AG04450 (cell line): ENCODE data around the gene BASP1. TPM values are rescaled to one million over a fixed set of nuclear protein-coding genes. Genes with fewer than 3 reads are reported as not detected.
A peak's percentile ranks its signal among the peaks of the same experiment; 100 is the strongest.

Experiments
- CTCF ChIA-PET: fragments of 300-600, 350-600 bp; formaldehyde crosslinking; extraction: SDS; loops from one replicate; lab custom pipeline; 2022; ENCODE audit warnings: antibody characterized with exemption, inconsistent platforms; lab: Charles Lee
- POLR2A ChIA-PET: fragments of 350-600 bp; formaldehyde crosslinking; extraction: SDS; loops from one replicate; lab custom pipeline; 2021; ENCODE audit warnings: antibody characterized with exemption, inconsistent platforms; lab: Yijun Ruan, JAX
- DNase-seq: peaks from one replicate; pipeline ENCODE4 v3.0.0-alpha.2; 2011; ENCODE audit warnings: low read depth, low spot score
- H3K27ac ChIP-seq: one replicate; pipeline ENCODE4 v1.5.1; 2012; ENCODE audit warnings: low read depth, low read length, control low read depth
- H3K27me3 ChIP-seq: one replicate; pipeline ENCODE4 v1.6.0; 2012; ENCODE audit warnings: low read length; ENCODE audit not compliant: control insufficient read depth, insufficient read depth
- H3K4me3 ChIP-seq: 2 replicates; pipeline ENCODE4 v1.5.1; 2011; ENCODE audit warnings: mild to moderate bottlenecking, low read depth, low read length, control low read depth
- H3K9me3 ChIP-seq: 2 replicates; pipeline ENCODE4 v1.5.1; 2012; ENCODE audit warnings: low read length; ENCODE audit not compliant: control insufficient read depth, insufficient read depth
- polyA plus RNA-seq: library from polyadenylated mRNA; depleted of rRNA; stranded (reverse); fragments of >200 nt; gene quantifications from 2 replicates; pipeline ENCODE4 v1.2.3, GENCODE V29; 2011
- TF ChIP-seq, protein P1 (sequence below): IDR thresholded peaks from 2 replicates; pipeline ENCODE4 v1.5.1; 2011; ENCODE audit warnings: low read depth, low read length, control low read depth, inconsistent platforms

The BASP1 gene
- polyA plus RNA-seq, 1 experiment = 227 TPM

DNA sequence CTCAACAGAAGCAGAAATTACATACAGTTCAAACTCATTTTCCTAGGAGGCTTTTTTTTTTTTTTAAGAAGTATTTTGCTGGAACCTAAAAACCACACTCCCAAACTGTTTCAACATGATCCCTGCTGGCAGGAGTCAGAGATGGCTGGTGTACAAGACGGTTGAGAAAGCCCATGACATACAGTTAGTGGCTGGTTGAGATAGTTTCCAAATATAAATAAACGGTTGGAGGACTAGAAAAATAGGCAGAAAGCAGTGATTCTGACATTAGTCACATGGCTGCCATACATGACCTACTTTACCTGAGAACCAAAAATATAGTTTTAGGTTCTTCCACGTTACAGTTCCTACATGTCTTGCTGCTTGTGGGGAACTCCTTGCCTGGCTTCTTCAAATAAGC is 31.7 kb upstream of the BASP1 start:
- ChIA-PET POLR2A (no interaction called here), CTCF (interaction anchor here (2.1 kb wide), 1 partner anchor 53 kb away, joined by 8 read pairs; no protein-coding TSS in a partner anchor)
- TF ChIP-seq, protein P1, sequence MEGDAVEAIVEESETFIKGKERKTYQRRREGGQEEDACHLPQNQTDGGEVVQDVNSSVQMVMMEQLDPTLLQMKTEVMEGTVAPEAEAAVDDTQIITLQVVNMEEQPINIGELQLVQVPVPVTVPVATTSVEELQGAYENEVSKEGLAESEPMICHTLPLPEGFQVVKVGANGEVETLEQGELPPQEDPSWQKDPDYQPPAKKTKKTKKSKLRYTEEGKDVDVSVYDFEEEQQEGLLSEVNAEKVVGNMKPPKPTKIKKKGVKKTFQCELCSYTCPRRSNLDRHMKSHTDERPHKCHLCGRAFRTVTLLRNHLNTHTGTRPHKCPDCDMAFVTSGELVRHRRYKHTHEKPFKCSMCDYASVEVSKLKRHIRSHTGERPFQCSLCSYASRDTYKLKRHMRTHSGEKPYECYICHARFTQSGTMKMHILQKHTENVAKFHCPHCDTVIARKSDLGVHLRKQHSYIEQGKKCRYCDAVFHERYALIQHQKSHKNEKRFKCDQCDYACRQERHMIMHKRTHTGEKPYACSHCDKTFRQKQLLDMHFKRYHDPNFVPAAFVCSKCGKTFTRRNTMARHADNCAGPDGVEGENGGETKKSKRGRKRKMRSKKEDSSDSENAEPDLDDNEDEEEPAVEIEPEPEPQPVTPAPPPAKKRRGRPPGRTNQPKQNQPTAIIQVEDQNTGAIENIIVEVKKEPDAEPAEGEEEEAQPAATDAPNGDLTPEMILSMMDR = 0 out of 2 replicates have a peak, but pooled peaks have one; percentile 10
- Histone ChIP-seq H3K9me3 (no peaks in the 10 kb centered on the region), H3K27ac (peak overlapping the region; percentile 84), H3K27me3 (no peaks in the 10 kb centered on the region), H3K4me3 (no peak overlapping the region)
- peak; percentile 84 for DNase-seq

DNA sequence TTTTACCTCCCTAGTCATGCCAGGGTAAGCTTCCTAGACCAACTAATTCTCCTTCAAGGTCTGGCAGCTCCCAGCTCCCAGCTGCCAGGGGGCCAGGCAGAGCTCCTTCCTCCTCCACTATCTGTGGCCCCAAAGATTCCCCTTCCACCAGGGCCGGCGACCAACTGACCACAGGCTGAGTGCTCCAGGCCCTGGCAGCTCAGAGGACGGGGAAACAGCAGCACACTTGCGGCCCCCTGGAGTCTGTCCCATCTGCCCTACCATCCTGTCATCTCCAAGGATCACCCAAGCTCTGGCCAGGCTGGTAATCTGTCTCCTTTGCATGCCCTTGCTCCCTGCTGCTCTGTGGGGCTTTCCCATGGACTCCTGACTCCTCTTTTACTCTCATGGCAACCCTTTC is 31.2 kb upstream of the BASP1 start:
- POLR2A ChIA-PET = interaction anchor here (1.2 kb wide), 1 partner anchor 8 kb away, joined by 3 read pairs; no protein-coding TSS in a partner anchor

DNA sequence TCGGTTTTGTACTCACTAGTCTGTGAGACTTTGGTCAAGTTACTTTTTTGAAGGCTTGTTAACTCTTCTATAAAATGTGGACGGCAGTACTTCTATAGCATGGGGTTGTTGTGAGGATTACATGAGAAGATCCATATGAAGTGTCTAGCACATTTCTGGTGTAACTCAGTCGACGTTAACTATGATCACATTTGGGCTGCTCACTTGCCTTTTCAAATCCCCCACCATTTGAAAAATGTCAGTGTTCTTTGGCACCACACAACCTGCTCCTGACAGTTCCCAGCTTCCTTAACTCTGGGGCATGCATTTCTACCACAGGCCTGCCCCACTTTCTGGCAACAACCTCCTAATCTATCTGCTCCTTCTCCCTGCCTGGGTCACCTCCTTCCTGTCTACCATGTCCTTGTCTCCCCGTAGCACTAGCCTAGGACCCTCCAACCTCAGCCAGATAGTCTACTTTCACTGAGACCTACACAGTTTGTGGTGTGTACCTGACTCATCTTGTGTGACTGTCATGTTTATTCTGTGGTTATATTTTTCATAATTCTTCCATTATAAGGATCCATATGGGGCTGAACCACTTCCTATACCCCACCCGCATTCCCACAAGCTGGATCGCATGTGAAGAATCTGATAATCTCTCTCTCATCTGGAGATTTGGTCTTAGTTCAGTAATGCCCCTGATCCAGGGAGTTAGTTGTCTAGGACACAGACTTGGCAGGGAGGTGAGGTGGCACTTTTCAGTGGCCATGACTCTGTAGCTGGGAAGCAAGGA is 30.2 kb upstream of the BASP1 start:
- Histone ChIP-seq H3K4me3 (no peak overlapping the region), H3K9me3 (no peaks in the 10 kb centered on the region), H3K27ac (peak overlapping the region; percentile 47), H3K27me3 (no peaks in the 10 kb centered on the region)
- ChIA-PET CTCF (interaction anchor here (1.2 to 4.7 kb wide), 2 partner anchors 55 to 255 kb away, joined by 3 to 93 read pairs; no protein-coding TSS in a partner anchor), POLR2A (interaction anchor here (1.2 kb wide), 1 partner anchor 9 kb away, joined by 3 read pairs; no protein-coding TSS in a partner anchor)
- DNase-seq = no peak
- TF ChIP-seq, protein P1 = no peak

More for the DNA sequence above, 31.2 kb upstream of the BASP1 start:
- DNase-seq = no peak
- Histone ChIP-seq H3K4me3 (no peak overlapping the region), H3K27ac (peak overlapping the region; percentile 84), H3K27me3 (no peaks in the 10 kb centered on the region), H3K9me3 (no peaks in the 10 kb centered on the region)
- TF ChIP-seq, protein P1 = no peak
- CTCF ChIA-PET = interaction anchor here (2.1 kb wide), 1 partner anchor 54 kb away, joined by 8 read pairs; no protein-coding TSS in a partner anchor

DNA sequence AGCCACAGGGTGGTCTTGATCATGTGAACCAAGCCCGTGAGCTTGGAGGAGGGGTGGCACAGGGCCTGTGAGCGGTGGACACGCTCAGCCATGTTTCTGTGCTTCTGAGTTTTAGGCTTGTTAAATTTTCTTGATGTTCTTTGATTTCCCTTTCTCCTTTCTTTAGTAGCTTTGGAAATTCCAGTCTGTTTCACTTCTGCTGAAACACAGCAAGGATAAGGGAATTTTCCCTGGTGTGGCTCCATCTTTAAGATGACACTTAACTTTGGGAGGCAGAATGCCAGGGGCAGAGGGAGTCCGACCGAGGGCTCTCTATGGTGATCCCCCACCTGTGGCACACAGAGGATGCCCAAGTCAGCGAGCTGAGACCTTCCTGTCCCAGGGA is 29.7 kb upstream of the BASP1 start:
- CTCF ChIA-PET = interaction anchor here (1.2 to 4.7 kb wide), 4 partner anchors 55 to 274 kb away, joined by 3 to 93 read pairs (median 17); no protein-coding TSS in a partner anchor
- DNase-seq = no peak
- TF ChIP-seq, protein P1 = no peak
- no peaks in the 10 kb centered on the region for H3K9me3 ChIP-seq
- POLR2A ChIA-PET = no interaction called here
- no peak overlapping the region for H3K4me3 ChIP-seq
- H3K27me3 ChIP-seq = no peaks in the 10 kb centered on the region
- H3K27ac ChIP-seq = peak overlapping the region; percentile 47
